CD4-positive, alpha-beta T cell treated with Interferon alpha-2 for 1 hour (primary cell): ENCODE results near the gene QRICH2.
A peak's percentile ranks its signal among the peaks of the same experiment; 100 is the strongest.
"Not testable (repeated sequence)": the region's sequence is repeated elsewhere in the genome, so short reads cannot be mapped to it uniquely, and the experiment has no call there.

Experiments used
- DNase-seq, 2 donors: peaks; one replicate each; pipeline ENCODE4 v3.0.0-alpha.2; 2020 to 2022

The QRICH2 gene

GRCh38 chr17:76265624-76266243 is 42.3 kb downstream of the QRICH2 start:
- peak; percentile 54 to 71 for DNase-seq

GRCh38 chr17:76264755-76265623 is 43.1 kb downstream of the QRICH2 start, which contains the start of gene UBALD2:
Gene UBALD2, plus strand, starts transcription at chr17:76265348. Its CDS starts 158 bp downstream, at chr17:76265506.
- peak; percentile 99 for DNase-seq

GRCh38 chr17:76264425-76264754 is 43.7 kb downstream of the QRICH2 start:
- DNase-seq = no peak

GRCh38 chr17:76263896-76264295 is 44.2 kb downstream of the QRICH2 start:
- no peak for DNase-seq

- DNase-seq = peak in 1 of 2 donors; percentile 47
Observed at GRCh38 chr17:76262732-76263344, 45.2 kb downstream of the QRICH2 start.

GRCh38 chr17:76261421-76262215 is 46.5 kb downstream of the QRICH2 start:
- no peak for DNase-seq

- DNase-seq = no peak
Observed at GRCh38 chr17:76260669-76261068, 47.4 kb downstream of the QRICH2 start.

- DNase-seq = no peak
Observed at GRCh38 chr17:76260220-76260619, 47.9 kb downstream of the QRICH2 start.

- peak; percentile 59 to 73 for DNase-seq
Observed at GRCh38 chr17:76256430-76257050, 51.5 kb downstream of the QRICH2 start.

GRCh38 chr17:76255801-76256429 is 52.2 kb downstream of the QRICH2 start:
- no peak for DNase-seq

- no peak for DNase-seq
Observed at GRCh38 chr17:76254275-76254674, 53.8 kb downstream of the QRICH2 start.

- DNase-seq = no peak
Observed at GRCh38 chr17:76253841-76254240, 54.2 kb downstream of the QRICH2 start.

GRCh38 chr17:76252967-76253766 is 54.9 kb downstream of the QRICH2 start:
- not testable (repeated sequence) for DNase-seq

- DNase-seq = peak; percentile 55 to 58
Observed at GRCh38 chr17:76252040-76252954, 55.8 kb downstream of the QRICH2 start.

- no peak for DNase-seq
Observed at GRCh38 chr17:76251478-76252039, 56.5 kb downstream of the QRICH2 start.

GRCh38 chr17:76250141-76250540 is 57.9 kb downstream of the QRICH2 start:
- DNase-seq = no peak

- DNase-seq = no peak
Observed at GRCh38 chr17:76248013-76248782, 59.9 kb downstream of the QRICH2 start.

- DNase-seq = no peak
Observed at GRCh38 chr17:76247304-76247703, 60.8 kb downstream of the QRICH2 start.
